T-helper 2 cell treated with Interferon-gamma antibody and Interleukin-4, amounts not matched to agents 100 ng/mL and 5 ng/mL, for 36 hours (primary cell): ENCODE data around the gene IL17REL. TPM values are rescaled to one million over a fixed set of nuclear protein-coding genes. Genes with fewer than 3 reads are reported as not detected.

Experiments used
- intact Hi-C: fragments of 100-400 bp; cut with micrococcal nuclease; formaldehyde crosslinking; loops from one replicate; pipeline ENCODE4 v1.15.1; 2023
- total RNA-seq: library from RNA; stranded (reverse); gene quantifications from 2 replicates; pipeline ENCODE4 v1.2.3, GENCODE V29; 2022

IL17REL gene
- total RNA-seq = not detected in 2 replicates

- intact Hi-C loops = no loop called here
These were observed at the start of gene IL17REL for GRCh38 chr22:50012211-50013181. IL17REL (minus strand) TSS chr22:50012765; CDS start chr22:50012646, 119 bp downstream.

- intact Hi-C loops = no loop called here
These were observed 49.3 kb upstream of the IL17REL start for GRCh38 chr22:50061824-50062355.

- intact Hi-C loops = no loop called here
These were observed 48.7 kb upstream of the IL17REL start for GRCh38 chr22:50061141-50061823.

GRCh38 chr22:50060441-50061140 is 48.0 kb upstream of the IL17REL start:
- intact Hi-C loops = no loop called here

- intact Hi-C loops = no loop called here
These were observed 47.3 kb upstream of the IL17REL start for GRCh38 chr22:50059881-50060262.

GRCh38 chr22:50058906-50059880 is 46.6 kb upstream of the IL17REL start:
- intact Hi-C loops = no loop called here

GRCh38 chr22:50058061-50058905 is 45.7 kb upstream of the IL17REL start, which contains the start of gene TTLL8:
TTLL8 (minus strand) TSS chr22:50058298.
- intact Hi-C loops = no loop called here

GRCh38 chr22:50057278-50058060 is 44.9 kb upstream of the IL17REL start:
- intact Hi-C loops = no loop called here

GRCh38 chr22:50056214-50056972 is 43.8 kb upstream of the IL17REL start:
- intact Hi-C loops = no loop called here

- intact Hi-C loops = no loop called here
These were observed 41.3 kb upstream of the IL17REL start for GRCh38 chr22:50053861-50054260.

GRCh38 chr22:50051930-50052329 is 39.4 kb upstream of the IL17REL start:
- intact Hi-C loops = no loop called here

- intact Hi-C loops = no loop called here
These were observed 37.0 kb upstream of the IL17REL start for GRCh38 chr22:50049299-50050195.

- intact Hi-C loops = no loop called here
These were observed 36.3 kb upstream of the IL17REL start for GRCh38 chr22:50048836-50049235.

GRCh38 chr22:50048061-50048765 is 35.6 kb upstream of the IL17REL start:
- intact Hi-C loops = no loop called here

GRCh38 chr22:50047346-50047745 is 34.8 kb upstream of the IL17REL start:
- intact Hi-C loops = no loop called here
